SJSA1 (cell line): Measurements from ENCODE around the gene VRK3. TPM values are rescaled to one million over a fixed set of nuclear protein-coding genes. Genes with fewer than 3 reads are reported as not detected.
A peak's percentile ranks its signal among the peaks of the same experiment; 100 is the strongest.
"Not testable (repeated sequence)": the region's sequence is repeated elsewhere in the genome, so short reads cannot be mapped to it uniquely, and the experiment has no call there.

Experiments
- DNase-seq, 2 experiments: peaks; one replicate each; pipeline ENCODE4 v3.0.0-alpha.2; 2015 to 2020; ENCODE audit warnings: low spot score in 2 of 2, low read depth in 1 of 2
- H3K27ac ChIP-seq: fragments of 250-450 bp; sonication (Bioruptor Pico); 2 replicates; pipeline ENCODE4 v1.5.1; 2020; ENCODE audit warnings: mild to moderate bottlenecking, moderate library complexity
- H3K27me3 ChIP-seq: fragments of 250-450 bp; sonication (Bioruptor Pico); replicated peaks from 2 replicates; pipeline ENCODE4 v1.5.1; 2020; ENCODE audit warnings: mild to moderate bottlenecking, moderate library complexity
- H3K36me3 ChIP-seq: fragments of 250-450 bp; sonication (Bioruptor Pico); 2 replicates; pipeline ENCODE4 v1.5.1; 2020; ENCODE audit warnings: mild to moderate bottlenecking
- H3K4me1 ChIP-seq: fragments of 250-450 bp; sonication (Bioruptor Pico); replicated peaks from 2 replicates; pipeline ENCODE4 v1.6.1; 2021; ENCODE audit warnings: mild to moderate bottlenecking
- H3K4me3 ChIP-seq: fragments of 250-450 bp; sonication (Bioruptor Pico); 2 replicates; pipeline ENCODE4 v1.5.1; 2020; ENCODE audit warnings: mild to moderate bottlenecking
- H3K9me3 ChIP-seq: fragments of 250-450 bp; sonication (Bioruptor Pico); replicated peaks from 2 replicates; pipeline ENCODE4 v1.5.1; 2020; ENCODE audit warnings: mild to moderate bottlenecking
- total RNA-seq: library from RNA; depleted of rRNA; stranded (reverse); fragments of >200 nt; shearing (Covaris generic); gene quantifications from 2 replicates; pipeline ENCODE4 v1.2.3, GENCODE V29; 2014

The VRK3 gene
- total RNA-seq, 1 experiment from 2014 or later: 33.2 TPM

DNA sequence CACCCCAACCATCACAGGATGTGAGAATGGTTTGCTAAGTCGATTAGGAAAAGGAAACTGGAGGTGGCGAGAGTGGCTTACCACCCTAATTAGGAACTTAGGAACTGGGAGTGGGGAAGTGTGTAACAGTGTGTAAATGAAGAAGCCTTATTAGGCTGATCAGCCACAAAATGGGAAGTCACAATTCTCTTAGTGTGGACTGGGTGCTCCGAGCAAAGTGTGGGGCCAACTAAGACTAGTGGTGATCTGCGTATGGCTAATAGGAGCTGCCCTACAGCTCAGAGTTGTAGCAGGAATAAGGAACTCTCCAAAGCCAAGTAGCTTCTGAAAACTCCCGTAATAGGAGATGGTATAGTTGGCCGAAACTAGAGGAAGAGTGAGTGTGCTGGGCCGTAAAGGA is 71.8 kb downstream of the VRK3 start:
- Histone ChIP-seq H3K27me3 (peaks cover 4% of the 10 kb centered on the region; the same call in 1 of the 2 replicates), H3K4me3 (no peak overlapping the region), H3K9me3 (no peaks in the 10 kb centered on the region), H3K36me3 (no peaks in the 10 kb centered on the region), H3K27ac (no peak overlapping the region), H3K4me1 (peaks cover 6% of the 10 kb centered on the region; the same call in 1 of the 2 replicates)
- no peak for DNase-seq

DNA sequence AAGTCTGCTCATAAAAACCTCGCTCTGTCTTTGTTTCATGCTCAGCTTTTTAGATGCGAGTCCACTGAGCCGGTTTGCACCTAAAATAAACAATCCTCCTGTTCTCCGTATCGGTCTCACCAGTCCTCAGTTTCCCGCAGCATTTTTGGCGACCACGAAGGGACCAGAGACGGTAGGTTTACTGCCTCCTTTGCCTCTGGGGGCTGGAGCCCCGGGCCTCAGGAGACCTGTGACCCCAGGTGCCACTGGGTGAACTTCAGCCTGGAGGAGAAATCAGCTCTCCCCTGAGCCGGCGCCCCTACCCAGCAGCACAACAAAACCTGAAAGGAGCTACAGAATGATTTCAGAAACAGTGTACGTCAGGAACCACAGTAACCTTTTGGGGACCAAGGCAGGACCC is 72.3 kb downstream of the VRK3 start:
- H3K4me3 ChIP-seq: no peak overlapping the region
- H3K36me3 ChIP-seq: no peaks in the 10 kb centered on the region
- peaks cover 6% of the 10 kb centered on the region; the same call in 1 of the 2 replicates for H3K4me1 ChIP-seq
- DNase-seq: no peak
- H3K9me3 ChIP-seq: no peaks in the 10 kb centered on the region
- no peak overlapping the region for H3K27ac ChIP-seq
- H3K27me3 ChIP-seq: peaks cover 4% of the 10 kb centered on the region; the same call in 1 of the 2 replicates

GRCh38 chr19:49952479-49952836 is 72.7 kb downstream of the VRK3 start:
- Histone ChIP-seq H3K4me3 (no peak overlapping the region), H3K36me3 (no peaks in the 10 kb centered on the region), H3K27ac (no peak overlapping the region), H3K9me3 (no peaks in the 10 kb centered on the region), H3K27me3 (peaks cover 4% of the 10 kb centered on the region; the same call in 1 of the 2 replicates), H3K4me1 (peaks cover 3% of the 10 kb centered on the region; the same call in 1 of the 2 replicates)
- DNase-seq: no peak

DNA sequence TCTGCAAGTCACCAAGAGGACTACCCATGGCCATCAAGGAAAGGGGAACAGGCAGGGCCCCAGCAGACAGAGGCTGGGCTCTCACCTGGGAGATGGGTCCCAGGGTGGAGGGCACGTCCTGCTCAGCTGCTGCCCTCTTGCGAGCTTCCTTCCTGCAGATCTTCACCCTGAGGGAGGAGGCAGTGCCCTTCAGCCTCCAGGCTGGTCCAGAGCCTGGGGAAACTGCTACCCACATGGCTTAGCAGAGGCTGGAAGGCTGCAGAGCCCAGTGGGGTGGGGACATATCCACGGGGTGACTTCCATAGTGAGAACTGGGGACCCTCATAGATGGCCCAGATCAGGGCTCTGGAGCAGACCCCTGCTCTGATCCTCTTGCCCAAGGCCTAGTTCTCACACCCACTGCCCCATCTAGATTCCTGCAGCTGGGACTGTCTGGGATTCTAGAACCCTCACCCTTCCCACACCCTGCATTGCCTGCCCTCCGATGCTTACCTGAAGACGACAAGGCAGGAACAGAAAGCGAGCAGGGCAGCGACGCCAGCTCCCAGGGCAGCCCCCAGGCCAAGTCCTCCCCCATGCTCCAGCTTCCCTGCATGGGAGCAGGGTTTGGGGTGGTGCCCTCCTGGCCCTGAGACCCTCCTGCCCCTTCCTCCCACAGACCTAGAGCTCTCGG is 73.2 kb downstream of the VRK3 start:
- no peak for DNase-seq
- H3K4me3 ChIP-seq: no peak overlapping the region
- H3K4me1 ChIP-seq: peaks cover 3% of the 10 kb centered on the region; the same call in 1 of the 2 replicates
- no peaks in the 10 kb centered on the region for H3K36me3 ChIP-seq
- peaks cover 4% of the 10 kb centered on the region; the same call in 1 of the 2 replicates for H3K27me3 ChIP-seq
- H3K9me3 ChIP-seq: no peaks in the 10 kb centered on the region
- H3K27ac ChIP-seq: no peak overlapping the region

- H3K27me3 ChIP-seq: peaks cover under 1% of the 10 kb centered on the region; the same call in 1 of the 2 replicates
- peaks cover 3% of the 10 kb centered on the region; the same call in 1 of the 2 replicates for H3K4me1 ChIP-seq
- no peaks in the 10 kb centered on the region for H3K9me3 ChIP-seq
- no peak overlapping the region for H3K4me3 ChIP-seq
- no peaks in the 10 kb centered on the region for H3K36me3 ChIP-seq
- no peak for DNase-seq
- no peak overlapping the region for H3K27ac ChIP-seq
Measured at GRCh38 chr19:49950956-49951526, 74.1 kb downstream of the VRK3 start.

- Histone ChIP-seq H3K4me1 (peaks cover 3% of the 10 kb centered on the region; the same call in 1 of the 2 replicates), H3K36me3 (no peaks in the 10 kb centered on the region), H3K4me3 (no peak overlapping the region), H3K9me3 (no peaks in the 10 kb centered on the region), H3K27me3 (no peaks in the 10 kb centered on the region; the same call in 1 of the 2 replicates), H3K27ac (no peak overlapping the region)
- no peak for DNase-seq
Measured at GRCh38 chr19:49950590-49950948, 74.6 kb downstream of the VRK3 start.

- Histone ChIP-seq H3K9me3 (0 out of 2 replicates have a peak, but pooled peaks cover 2% of the 10 kb centered on the region), H3K36me3 (no peaks in the 10 kb centered on the region), H3K27me3 (peaks cover 3% of the 10 kb centered on the region; the same call in 1 of the 2 replicates), H3K4me3 (no peak overlapping the region), H3K27ac (no peak overlapping the region), H3K4me1 (no peaks in the 10 kb centered on the region; the same call in 1 of the 2 replicates)
- peak in 1 of 2 experiments; percentile 31 for DNase-seq
Measured at GRCh38 chr19:49949742-49950589, 75.2 kb downstream of the VRK3 start.

GRCh38 chr19:49946415-49946814 is 78.8 kb downstream of the VRK3 start:
- Histone ChIP-seq H3K4me1 (no peaks in the 10 kb centered on the region; the same call in 1 of the 2 replicates), H3K27ac (no peak overlapping the region), H3K9me3 (0 out of 2 replicates have a peak, but pooled peaks cover 2% of the 10 kb centered on the region), H3K4me3 (no peak overlapping the region), H3K27me3 (peaks cover 21% of the 10 kb centered on the region; the same call in 1 of the 2 replicates), H3K36me3 (no peaks in the 10 kb centered on the region)
- no peak for DNase-seq

DNA sequence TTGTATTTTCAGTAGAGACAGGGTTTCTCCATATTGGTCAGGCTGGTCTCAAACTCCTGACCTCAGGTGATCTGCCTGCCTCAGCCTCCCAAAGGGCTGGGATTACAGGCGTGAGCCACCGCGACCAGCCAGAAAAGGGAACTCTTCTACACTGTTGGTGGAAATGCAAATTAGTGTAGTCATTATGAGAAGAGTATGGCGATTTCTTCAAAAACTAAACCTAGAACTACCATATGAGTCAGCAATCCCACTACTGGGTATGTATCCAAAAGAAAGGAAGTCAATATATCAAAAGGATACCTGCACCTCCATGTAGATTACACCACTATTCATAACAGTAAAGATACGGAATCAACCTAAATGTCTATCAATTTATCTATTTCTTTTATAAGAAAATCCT is 80.6 kb downstream of the VRK3 start:
- not testable (repeated sequence) for H3K36me3 ChIP-seq, H3K4me1 ChIP-seq, DNase-seq, H3K27ac ChIP-seq, H3K9me3 ChIP-seq, H3K4me3 ChIP-seq
- H3K27me3 ChIP-seq: peaks cover 21% of the 10 kb centered on the region; the same call in 1 of the 2 replicates

DNA sequence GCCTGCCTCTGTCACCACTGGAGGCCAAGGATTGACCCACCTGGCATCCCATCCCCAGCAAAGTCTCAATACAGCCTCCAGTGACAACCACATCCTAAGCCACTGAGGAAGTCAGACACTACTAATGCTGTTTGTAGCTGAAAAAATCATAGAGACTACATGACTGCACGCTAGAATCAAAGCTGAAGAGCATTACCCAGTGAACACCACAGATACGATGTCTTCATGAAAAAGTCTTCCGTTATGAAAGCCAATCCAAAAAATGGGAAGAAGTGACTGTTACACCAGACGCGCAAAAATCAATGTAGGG is 84.7 kb downstream of the VRK3 start:
- Histone ChIP-seq H3K4me1 (peaks cover 3% of the 10 kb centered on the region; the same call in 1 of the 2 replicates), H3K9me3 (0 out of 2 replicates have a peak, but pooled peaks cover 2% of the 10 kb centered on the region), H3K27ac (no peak overlapping the region), H3K27me3 (peaks cover 21% of the 10 kb centered on the region; the same call in 1 of the 2 replicates), H3K4me3 (no peak overlapping the region), H3K36me3 (no peaks in the 10 kb centered on the region)
- no peak for DNase-seq

GRCh38 chr19:49939721-49940481 is 85.3 kb downstream of the VRK3 start:
- H3K27ac ChIP-seq: no peak overlapping the region
- no peaks in the 10 kb centered on the region for H3K36me3 ChIP-seq
- no peaks in the 10 kb centered on the region for H3K9me3 ChIP-seq
- H3K4me3 ChIP-seq: no peak overlapping the region
- no peak for DNase-seq
- peaks cover 18% of the 10 kb centered on the region; the same call in 1 of the 2 replicates for H3K27me3 ChIP-seq
- peaks cover 3% of the 10 kb centered on the region; the same call in 1 of the 2 replicates for H3K4me1 ChIP-seq

DNA sequence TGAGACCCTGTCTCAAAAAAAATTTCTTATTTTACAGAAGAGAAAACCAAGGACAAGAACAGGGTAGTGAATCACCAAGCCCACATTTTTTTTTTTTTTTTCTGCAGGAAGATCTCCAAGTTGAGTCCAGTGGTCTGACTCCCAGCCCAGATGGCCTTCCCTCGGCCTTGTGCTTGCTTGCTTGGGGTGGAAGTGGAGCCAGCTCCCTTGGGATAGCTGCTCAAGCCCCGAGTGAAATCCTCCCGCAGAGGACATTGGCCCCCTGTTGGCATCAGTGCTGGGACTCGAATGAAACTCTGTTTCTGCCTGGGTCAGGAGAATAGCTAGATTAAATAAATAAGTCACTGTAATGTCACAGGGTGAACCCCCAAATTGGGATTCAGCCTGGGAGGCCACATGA is 86.5 kb downstream of the VRK3 start:
- H3K36me3 ChIP-seq: no peaks in the 10 kb centered on the region
- H3K4me1 ChIP-seq: peaks cover 3% of the 10 kb centered on the region; the same call in 1 of the 2 replicates
- no peak overlapping the region for H3K4me3 ChIP-seq
- H3K27ac ChIP-seq: no peak overlapping the region
- H3K9me3 ChIP-seq: no peaks in the 10 kb centered on the region
- H3K27me3 ChIP-seq: peaks cover 13% of the 10 kb centered on the region; the same call in 1 of the 2 replicates
- no peak for DNase-seq
